Measurements from ENCODE around the gene LLGL2.

The LLGL2 gene

GRCh38 chr17:75547091-75547490 is 21.6 kb downstream of the LLGL2 start:
- H3K4me3 ChIP-seq (ENCODE audit: low read depth, low read length): no peak overlapping the region

GRCh38 chr17:75548813-75549212 is 23.3 kb downstream of the LLGL2 start:
- no peak overlapping the region for H3K4me3 ChIP-seq (ENCODE audit: low read depth, low read length)

DNA sequence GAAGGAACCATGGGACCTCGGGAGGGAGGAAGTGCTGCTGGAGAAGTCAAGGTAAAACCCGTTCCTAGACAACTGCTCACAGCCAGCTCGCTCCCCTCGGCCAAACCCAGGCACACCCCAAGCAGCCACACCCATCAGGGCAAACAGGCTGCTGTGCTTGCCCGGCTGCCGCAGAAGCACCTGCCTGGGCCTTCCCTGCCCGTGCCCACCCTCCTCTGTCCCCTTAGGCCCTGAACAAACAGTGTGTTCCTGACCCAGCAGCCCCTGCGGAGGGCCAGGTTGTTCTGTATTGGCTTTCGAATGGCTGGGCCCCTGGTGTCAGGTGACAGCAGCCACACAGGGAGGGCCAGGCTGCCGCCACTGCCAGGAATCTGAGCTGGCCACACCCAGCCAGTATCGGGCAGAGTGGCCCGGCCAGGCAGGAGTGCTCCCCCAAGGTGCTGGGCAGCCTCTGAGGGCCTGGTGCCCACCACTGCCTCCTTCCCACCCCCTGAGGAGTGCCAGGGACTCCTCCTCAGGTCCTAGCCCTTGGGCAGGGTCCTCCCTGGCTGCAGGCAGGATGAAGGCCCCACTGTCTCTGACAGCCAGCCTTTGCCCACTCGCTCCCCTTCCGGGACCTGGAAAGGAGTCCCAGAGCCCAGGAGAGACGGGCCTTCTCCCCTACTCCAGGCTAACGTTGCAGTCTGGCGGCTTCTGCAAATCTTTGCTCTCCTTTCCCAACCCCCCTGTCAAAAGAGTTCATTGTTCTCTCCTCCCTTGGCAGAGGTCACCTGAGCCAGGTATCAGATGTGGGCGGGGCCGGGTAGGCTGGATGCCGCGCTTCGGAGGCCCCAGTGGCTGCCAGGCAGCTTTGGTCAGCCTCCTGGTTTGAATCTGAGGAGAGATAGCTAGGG is 24.0 kb downstream of the LLGL2 start:
- H3K4me3 ChIP-seq (ENCODE audit: low read depth, low read length): peak overlapping the region; percentile 13

- no peak overlapping the region for H3K4me3 ChIP-seq (ENCODE audit: low read depth, low read length)
These were observed 24.6 kb downstream of the LLGL2 start for GRCh38 chr17:75550139-75550465.

- no peak overlapping the region for H3K4me3 ChIP-seq (ENCODE audit: low read depth, low read length)
These were observed 25.8 kb downstream of the LLGL2 start for GRCh38 chr17:75551266-75551665.

DNA sequence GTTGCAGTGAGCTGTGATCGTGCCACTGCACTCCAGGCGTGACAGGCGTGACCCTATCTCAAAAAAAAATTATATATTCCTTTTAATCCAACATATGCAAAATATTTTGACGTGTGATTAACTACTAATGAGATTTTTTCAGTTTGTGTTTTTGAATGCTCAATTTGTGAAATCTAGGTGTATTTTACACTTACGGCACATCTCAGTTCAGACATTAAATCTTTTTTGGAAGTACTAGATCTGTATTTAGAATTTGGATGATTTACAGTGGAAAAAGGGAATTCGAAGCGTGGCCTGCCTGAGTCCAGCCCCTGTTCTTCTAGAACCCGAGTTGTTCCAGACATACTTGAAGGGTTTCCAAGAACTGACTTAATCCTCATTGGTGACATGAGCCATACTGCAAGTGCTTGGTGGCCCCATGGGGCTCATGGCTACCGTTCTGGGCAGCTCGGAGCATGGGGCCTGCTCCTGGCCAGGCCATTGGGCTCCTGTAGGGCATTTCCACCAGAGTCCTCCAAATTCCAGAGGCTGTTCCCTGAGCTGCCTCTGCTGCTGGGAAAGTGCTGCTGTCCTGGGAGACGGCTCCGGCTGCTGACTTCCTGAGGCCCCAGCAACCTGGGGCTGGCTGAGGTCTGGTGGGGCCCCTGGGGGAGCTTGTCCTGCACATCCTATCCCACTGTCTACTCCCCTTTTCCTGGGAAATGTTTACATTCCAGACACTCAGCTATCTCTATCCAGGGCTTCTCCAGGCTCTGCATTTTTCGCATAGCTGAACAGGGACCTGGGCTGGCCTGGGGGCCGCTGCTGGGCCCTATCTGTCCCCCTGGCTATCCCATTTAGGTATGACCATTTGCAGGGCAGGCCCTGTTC is 27.2 kb downstream of the LLGL2 start:
- no peak overlapping the region for H3K4me3 ChIP-seq (ENCODE audit: low read depth, low read length)

DNA sequence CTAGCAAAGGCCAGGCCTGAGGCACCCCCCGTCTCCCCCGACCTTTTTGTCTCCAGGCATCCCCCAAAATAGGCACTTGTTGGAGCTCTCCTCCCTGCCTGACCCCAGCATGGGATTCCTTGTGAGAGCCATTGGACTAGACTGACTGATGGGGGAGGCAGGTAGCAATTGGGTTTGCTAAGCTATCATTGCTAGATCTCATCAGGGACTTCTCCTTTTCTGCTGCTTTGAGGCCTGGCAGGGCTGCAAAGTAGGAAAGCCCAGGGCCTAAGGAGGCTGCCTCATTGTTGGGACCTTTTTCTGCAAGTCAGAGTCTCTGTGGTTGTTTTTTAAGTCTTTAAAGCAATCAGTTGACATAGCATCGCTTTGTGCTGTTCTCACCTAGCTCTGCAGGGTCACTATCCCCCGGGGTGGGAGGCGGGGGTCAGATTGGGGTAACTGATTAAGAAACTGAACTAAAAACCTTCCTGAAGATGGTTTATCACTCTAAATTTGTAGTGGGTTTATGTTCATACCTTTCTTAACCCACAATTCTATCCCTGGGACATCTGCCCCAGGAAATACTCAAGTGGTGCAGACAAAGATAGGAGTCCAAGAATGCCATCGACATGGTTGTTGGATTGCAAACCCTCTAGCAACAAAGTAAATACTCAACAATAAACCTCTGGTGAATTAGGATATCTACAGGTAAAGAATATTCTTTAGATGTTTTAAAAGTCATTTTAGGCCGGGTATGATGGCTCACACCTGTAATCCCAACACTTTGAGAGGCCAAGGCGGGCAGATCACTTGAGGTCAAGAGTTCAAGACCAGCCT is 28.0 kb downstream of the LLGL2 start:
- H3K4me3 ChIP-seq (ENCODE audit: low read depth, low read length): no peak overlapping the region

DNA sequence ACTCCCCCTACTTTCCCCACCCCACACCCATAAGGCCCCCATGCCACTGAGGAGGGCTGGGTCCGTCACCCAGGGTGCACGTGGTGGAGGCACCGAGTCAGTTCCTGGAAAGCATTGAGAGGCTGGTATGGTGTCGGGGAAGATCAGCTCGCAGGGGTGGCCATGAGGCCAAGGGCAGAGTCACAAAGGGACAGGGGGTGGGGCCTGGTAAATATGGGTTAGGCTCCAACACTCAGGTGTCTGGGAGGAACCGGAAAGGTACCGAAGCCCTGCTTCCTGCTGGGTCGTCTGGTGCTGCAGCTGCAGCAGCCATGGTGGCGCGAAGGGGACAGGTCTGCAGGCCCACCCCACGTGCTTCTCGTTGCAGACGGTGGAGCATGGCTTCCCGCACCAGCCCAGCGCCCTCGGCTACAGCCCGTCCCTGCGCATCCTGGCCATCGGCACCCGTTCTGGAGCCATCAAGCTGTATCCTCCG is 30.2 kb downstream of the LLGL2 start:
- no peak overlapping the region for H3K4me3 ChIP-seq (ENCODE audit: low read depth, low read length)

DNA sequence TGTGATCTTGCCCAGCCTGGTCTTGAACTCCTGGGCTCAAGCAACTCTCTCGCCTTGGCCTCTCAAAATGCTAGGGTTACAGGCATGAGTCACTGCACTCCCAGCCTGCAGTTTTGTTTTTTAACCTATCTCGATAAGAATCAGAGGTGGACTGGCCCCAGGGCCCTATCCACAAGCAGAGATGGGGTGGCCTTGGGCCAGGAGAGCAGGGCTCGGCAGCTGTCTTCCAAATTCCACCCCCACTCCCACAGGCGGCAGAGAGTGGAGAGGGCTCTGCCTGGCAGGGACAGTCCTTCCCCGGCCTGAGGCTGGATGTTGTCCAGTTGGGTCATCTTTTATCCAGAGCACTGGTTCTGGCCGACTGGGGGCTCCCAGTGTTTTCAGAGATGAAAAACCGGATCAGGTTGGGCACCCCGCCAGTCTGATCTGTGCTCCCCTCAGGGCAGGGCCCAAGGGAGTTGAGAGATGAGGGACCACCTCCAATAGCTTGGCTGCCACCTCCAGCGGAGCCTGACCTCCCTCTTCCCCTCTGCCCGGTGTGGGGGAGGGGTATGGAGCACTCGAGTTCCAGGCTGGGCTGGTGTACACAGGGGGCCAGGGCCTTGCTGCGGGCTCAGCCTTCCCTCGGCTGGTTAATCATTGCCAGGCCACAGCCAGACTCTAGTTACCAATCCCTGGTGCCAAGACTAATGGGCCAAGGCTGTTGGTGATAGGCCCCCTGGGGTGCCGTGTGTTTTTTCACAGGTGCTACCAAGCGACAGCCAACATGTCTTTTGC is 31.8 kb downstream of the LLGL2 start:
- H3K4me3 ChIP-seq (ENCODE audit: low read depth, low read length): no peak overlapping the region

DNA sequence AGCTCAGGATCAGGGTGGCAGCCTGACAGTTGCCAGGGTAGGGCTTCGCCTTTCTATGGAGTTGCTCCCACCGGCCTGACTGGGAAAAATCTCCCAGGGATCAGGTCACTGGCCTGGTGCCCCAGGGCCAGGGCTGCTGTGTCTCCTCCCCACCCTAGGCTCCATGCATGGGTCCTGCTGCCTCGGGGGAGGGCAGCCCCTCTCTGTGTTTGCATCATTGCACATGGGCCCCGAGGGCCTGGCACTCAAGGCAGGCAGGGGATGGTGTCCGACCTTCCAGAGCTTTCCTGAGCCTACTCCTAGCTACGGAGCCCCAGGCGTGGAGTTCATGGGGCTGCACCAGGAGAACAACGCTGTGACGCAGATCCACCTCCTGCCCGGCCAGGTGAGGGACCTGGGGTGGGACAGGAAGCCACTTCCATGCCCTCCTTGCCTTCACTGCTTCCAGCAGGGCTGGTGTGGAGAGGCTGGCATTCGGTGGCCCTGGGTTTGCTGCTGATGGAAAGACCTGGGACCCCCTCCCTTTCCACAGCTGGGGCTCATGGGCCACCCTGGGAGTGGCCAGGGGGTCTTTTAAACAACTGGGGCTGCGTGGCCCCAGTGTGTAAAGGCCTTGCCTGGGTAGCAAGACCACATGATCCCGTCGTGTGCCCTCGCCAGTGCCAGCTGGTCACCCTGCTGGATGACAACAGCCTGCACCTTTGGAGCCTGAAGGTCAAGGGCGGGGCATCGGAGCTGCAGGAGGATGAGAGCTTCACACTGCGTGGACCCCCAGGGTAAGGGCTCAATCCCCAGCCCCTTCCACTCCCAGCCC is 32.6 kb downstream of the LLGL2 start:
- no peak overlapping the region for H3K4me3 ChIP-seq (ENCODE audit: low read depth, low read length)

DNA sequence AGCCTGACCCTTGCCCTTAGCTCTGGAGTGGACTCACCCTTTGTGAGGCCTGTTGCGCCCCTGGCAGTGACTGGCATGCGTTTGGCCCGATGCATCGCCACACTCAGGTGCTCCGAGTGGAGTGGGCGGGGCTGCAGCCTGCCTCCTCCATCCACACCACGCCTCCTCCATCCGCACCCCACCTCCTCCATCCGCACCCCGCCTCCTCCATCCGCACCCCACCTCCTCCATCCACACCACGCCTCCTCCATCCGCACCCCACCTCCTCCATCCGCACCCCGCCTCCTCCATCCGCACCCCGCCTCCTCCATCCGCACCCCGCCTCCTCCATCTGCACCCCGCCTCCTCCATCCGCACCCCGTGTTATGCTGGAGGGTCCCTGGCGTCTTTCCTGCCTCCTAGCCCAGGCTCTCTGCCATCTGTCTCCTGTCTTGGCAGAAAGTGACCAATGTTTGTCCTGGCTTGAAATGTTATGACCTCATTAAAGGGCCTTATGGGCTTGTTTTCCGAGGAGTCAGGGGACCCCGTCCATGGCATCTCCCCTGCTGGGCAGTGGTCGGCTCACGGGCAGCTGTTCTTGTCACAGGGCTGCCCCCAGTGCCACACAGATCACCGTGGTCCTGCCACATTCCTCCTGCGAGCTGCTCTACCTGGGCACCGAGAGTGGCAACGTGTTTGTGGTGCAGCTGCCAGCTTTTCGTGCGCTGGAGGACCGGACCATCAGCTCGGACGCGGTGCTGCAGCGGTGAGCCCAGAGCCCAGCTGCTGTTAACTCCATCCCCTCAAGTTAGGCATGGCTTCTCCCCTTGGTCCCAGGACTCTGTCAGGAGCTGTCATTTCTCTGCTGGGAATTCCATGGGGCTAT is 33.4 kb downstream of the LLGL2 start:
- H3K4me3 ChIP-seq (ENCODE audit: low read depth, low read length): no peak overlapping the region

GRCh38 chr17:75559958-75560533 is 34.5 kb downstream of the LLGL2 start:
- no peak overlapping the region for H3K4me3 ChIP-seq (ENCODE audit: low read depth, low read length)

- H3K4me3 ChIP-seq (ENCODE audit: low read depth, low read length): no peak overlapping the region
These were observed 36.6 kb downstream of the LLGL2 start for GRCh38 chr17:75561927-75562603.

GRCh38 chr17:75563063-75563758 is 37.7 kb downstream of the LLGL2 start:
- H3K4me3 ChIP-seq (ENCODE audit: low read depth, low read length): no peak overlapping the region

DNA sequence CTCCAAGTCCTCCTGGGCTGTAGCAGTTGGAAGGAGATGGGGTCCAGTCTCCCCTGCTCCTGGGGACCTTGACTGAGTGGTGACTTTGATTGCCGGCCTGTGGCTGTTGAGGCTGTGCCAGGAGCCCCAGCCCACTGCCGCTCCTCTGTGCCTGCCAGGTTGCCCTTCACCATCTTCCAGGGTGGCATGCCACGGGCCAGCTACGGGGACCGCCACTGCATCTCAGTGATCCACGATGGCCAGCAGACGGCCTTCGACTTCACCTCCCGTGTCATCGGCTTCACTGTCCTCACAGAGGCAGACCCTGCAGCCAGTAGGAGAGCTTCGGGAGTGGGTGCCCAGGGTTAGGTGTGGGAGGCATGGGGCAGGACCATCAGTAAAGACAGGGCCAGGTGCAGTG is 38.7 kb downstream of the LLGL2 start:
- no peak overlapping the region for H3K4me3 ChIP-seq (ENCODE audit: low read depth, low read length)

- H3K4me3 ChIP-seq (ENCODE audit: low read depth, low read length): no peak overlapping the region
These were observed 39.6 kb downstream of the LLGL2 start for GRCh38 chr17:75565066-75565465.

- H3K4me3 ChIP-seq (ENCODE audit: low read depth, low read length): no peak overlapping the region
These were observed 40.1 kb downstream of the LLGL2 start for GRCh38 chr17:75565618-75566017.

Data from iPS-11a (cell line).